Measurements from ENCODE around the gene DEGS1. TPM values are rescaled to one million over a fixed set of nuclear protein-coding genes. Genes with fewer than 3 reads are reported as not detected.
A peak's percentile ranks its signal among the peaks of the same experiment; 100 is the strongest.
"Not testable (repeated sequence)": the region's sequence is repeated elsewhere in the genome, so short reads cannot be mapped to it uniquely, and the experiment has no call there.

DEGS1 gene
- total RNA-seq, 2 experiments from 2014 or later, result 40.9 to 41.3 TPM

GRCh38 chr1:224193319-224193966 lies 10.4 kb downstream of the DEGS1 start:
- no peak overlapping the region for H3K27ac Mint-ChIP-seq
- DNase-seq, result no peak
- H3K4me3 Mint-ChIP-seq, result no peak overlapping the region
- H3K9me3 Mint-ChIP-seq, result no peaks in the 10 kb centered on the region
- peaks cover 21% of the 10 kb centered on the region for H3K4me1 Mint-ChIP-seq
- no peaks in the 10 kb centered on the region for H3K27me3 Mint-ChIP-seq
- peaks cover 34% of the 10 kb centered on the region for H3K36me3 Mint-ChIP-seq

DNA sequence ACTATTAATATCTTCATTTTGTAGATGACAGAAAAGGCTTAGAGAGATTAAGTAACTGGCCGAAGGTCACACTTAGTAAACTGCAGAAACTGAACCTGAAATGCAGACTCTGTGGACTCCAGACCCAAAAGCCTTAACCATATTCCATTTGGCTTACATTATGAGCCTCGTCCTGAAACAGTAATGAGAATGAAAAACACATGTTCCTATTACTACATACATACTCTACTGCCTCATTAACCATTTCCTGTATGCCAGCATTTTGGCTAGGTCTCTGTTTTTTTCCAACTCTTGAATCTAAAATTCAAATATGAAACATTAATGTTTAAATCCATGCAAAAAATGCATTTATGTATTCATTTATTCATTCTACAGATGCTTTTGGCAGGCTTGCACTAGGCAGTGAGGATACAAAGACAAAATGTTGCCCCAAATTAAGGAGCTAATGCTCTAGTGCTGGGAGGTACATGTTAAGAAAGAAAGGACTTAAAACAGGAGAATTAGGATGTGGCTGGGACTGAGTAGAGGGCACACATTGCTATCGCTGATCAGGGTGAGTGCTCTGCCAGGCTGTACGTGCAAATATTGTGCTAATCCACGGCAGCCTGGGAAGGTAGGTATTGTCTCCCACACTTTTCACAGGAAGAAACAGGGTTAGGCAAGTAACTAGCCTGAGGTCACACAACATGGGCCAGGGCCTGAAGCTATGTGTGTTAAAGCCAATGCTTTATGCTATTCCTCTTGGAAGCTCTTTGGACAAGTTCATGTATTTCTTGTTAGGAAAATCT lies 14.0 kb downstream of the DEGS1 start:
- peaks cover 7% of the 10 kb centered on the region for H3K4me1 Mint-ChIP-seq
- DNase-seq, result no peak
- no peaks in the 10 kb centered on the region for H3K27me3 Mint-ChIP-seq
- no peak overlapping the region for H3K4me3 Mint-ChIP-seq
- H3K9me3 Mint-ChIP-seq, result no peaks in the 10 kb centered on the region
- H3K27ac Mint-ChIP-seq, result no peak overlapping the region
- H3K36me3 Mint-ChIP-seq, result peaks cover 26% of the 10 kb centered on the region

- Mint-ChIP-seq H3K9me3 (no peaks in the 10 kb centered on the region), H3K27ac (no peak overlapping the region), H3K27me3 (no peaks in the 10 kb centered on the region)
Measured at GRCh38 chr1:224198572-224198971, 15.5 kb downstream of the DEGS1 start.

DNA sequence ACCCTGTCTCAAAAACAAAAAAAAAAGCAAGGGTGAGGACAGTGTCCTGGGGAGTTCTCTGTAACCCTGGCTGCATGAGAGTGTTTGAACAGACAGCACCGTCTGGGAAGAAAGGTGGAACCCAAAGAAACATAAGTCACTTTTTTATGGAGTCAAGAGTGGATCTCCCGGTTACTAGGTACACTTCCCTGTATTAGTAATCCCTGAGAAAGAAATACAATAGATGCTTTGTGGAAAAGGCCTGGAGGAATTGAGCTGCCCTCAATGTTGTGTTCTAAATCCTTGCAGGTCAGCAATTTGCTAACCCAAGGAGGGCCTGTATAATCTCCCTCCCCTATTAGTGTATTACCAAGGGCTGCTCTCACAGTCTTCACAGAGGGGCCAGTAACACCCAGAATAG lies 16.6 kb downstream of the DEGS1 start:
- H3K27me3 Mint-ChIP-seq, result no peaks in the 10 kb centered on the region
- H3K4me1 Mint-ChIP-seq, result peaks cover 6% of the 10 kb centered on the region
- H3K27ac Mint-ChIP-seq, result no peak overlapping the region
- H3K9me3 Mint-ChIP-seq, result no peaks in the 10 kb centered on the region
- H3K4me3 Mint-ChIP-seq, result no peak overlapping the region
- H3K36me3 Mint-ChIP-seq, result peaks cover 7% of the 10 kb centered on the region
- DNase-seq, result no peak

More at GRCh38 chr1:224198572-224198971, 15.5 kb downstream of the DEGS1 start:
- Mint-ChIP-seq H3K36me3 (peaks cover 14% of the 10 kb centered on the region), H3K4me1 (peaks cover 4% of the 10 kb centered on the region), H3K4me3 (no peak overlapping the region)
- no peak for DNase-seq

- peaks cover 12% of the 10 kb centered on the region for H3K4me1 Mint-ChIP-seq
- no peaks in the 10 kb centered on the region for H3K27me3 Mint-ChIP-seq
- no peaks in the 10 kb centered on the region for H3K9me3 Mint-ChIP-seq
- H3K27ac Mint-ChIP-seq, result no peak overlapping the region
- no peak for DNase-seq
- no peaks in the 10 kb centered on the region for H3K36me3 Mint-ChIP-seq
- no peak overlapping the region for H3K4me3 Mint-ChIP-seq
Measured at GRCh38 chr1:224201383-224201782, 18.3 kb downstream of the DEGS1 start.

- H3K27ac Mint-ChIP-seq, result no peak overlapping the region
- H3K9me3 Mint-ChIP-seq, result no peaks in the 10 kb centered on the region
- DNase-seq, result no peak
- H3K4me1 Mint-ChIP-seq, result peaks cover 12% of the 10 kb centered on the region
- H3K27me3 Mint-ChIP-seq, result no peaks in the 10 kb centered on the region
- no peaks in the 10 kb centered on the region for H3K36me3 Mint-ChIP-seq
- H3K4me3 Mint-ChIP-seq, result no peak overlapping the region
Measured at GRCh38 chr1:224201853-224202252, 18.8 kb downstream of the DEGS1 start.

GRCh38 chr1:224203243-224204016 lies 20.4 kb downstream of the DEGS1 start:
- Mint-ChIP-seq H3K9me3 (no peaks in the 10 kb centered on the region), H3K27me3 (no peaks in the 10 kb centered on the region), H3K27ac (no peak overlapping the region), H3K36me3 (no peaks in the 10 kb centered on the region), H3K4me3 (no peak overlapping the region), H3K4me1 (peaks cover 12% of the 10 kb centered on the region)
- DNase-seq, result no peak

DNA sequence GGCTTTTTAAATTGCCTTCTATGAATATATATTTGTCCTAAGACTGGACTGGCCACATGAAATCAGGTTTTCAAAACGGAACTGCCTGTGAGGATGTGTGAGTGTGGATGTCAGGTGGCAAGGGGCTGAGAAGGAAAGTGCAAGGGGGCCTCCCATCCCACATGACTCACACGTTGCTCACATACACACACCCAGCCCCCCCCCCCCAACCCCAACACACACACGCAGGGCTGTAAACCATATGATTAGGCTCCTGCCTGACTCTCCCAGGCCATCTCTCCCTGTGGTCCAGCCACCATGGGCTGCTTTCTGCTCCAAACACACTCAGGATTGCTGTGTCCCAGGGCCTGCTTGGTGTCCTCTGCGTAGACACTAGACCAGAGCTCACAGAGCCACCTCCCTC lies 22.4 kb downstream of the DEGS1 start:
- peak; percentile 38 for DNase-seq
- peaks cover 12% of the 10 kb centered on the region for H3K4me1 Mint-ChIP-seq
- H3K27me3 Mint-ChIP-seq, result no peaks in the 10 kb centered on the region
- no peaks in the 10 kb centered on the region for H3K36me3 Mint-ChIP-seq
- peak overlapping the region; percentile 76 for H3K27ac Mint-ChIP-seq
- no peak overlapping the region for H3K4me3 Mint-ChIP-seq
- H3K9me3 Mint-ChIP-seq, result no peaks in the 10 kb centered on the region

GRCh38 chr1:224205931-224206538 lies 23.0 kb downstream of the DEGS1 start:
- not testable (repeated sequence) for H3K27me3 Mint-ChIP-seq, H3K4me3 Mint-ChIP-seq, H3K9me3 Mint-ChIP-seq, DNase-seq, H3K36me3 Mint-ChIP-seq
- Mint-ChIP-seq H3K27ac (peak overlapping the region; percentile 76), H3K4me1 (peaks cover 12% of the 10 kb centered on the region)

- DNase-seq, result no peak
- H3K4me1 Mint-ChIP-seq, result no peaks in the 10 kb centered on the region
- no peaks in the 10 kb centered on the region for H3K9me3 Mint-ChIP-seq
- no peaks in the 10 kb centered on the region for H3K36me3 Mint-ChIP-seq
- H3K27ac Mint-ChIP-seq, result no peak overlapping the region
- no peak overlapping the region for H3K4me3 Mint-ChIP-seq
- no peaks in the 10 kb centered on the region for H3K27me3 Mint-ChIP-seq
Measured at GRCh38 chr1:224211206-224211962, 28.3 kb downstream of the DEGS1 start.

DNA sequence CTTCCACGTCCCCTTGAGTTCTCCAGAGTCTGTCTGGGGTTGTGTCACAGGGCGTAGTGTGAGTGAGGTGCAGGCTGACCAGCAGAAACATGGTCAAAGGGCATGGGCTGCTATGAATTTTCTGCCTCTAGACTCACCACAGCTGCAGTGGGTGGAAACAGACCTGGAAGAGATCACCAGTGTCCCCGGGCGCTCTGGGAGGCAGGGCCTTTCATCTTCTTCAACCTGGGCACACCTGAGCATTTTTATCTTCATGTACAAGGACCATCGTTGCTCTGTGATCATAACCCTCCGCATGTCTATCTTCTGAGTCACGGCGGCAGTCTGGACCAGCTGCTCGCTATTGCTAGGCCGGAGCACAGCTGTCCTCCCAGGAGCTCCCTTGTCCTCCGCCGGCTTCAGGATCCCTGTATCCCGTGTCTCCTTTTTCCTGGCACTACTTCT lies 29.6 kb downstream of the DEGS1 start:
- DNase-seq, result no peak
- H3K4me1 Mint-ChIP-seq, result no peaks in the 10 kb centered on the region
- no peaks in the 10 kb centered on the region for H3K36me3 Mint-ChIP-seq
- H3K4me3 Mint-ChIP-seq, result no peak overlapping the region
- H3K27me3 Mint-ChIP-seq, result no peaks in the 10 kb centered on the region
- H3K9me3 Mint-ChIP-seq, result no peaks in the 10 kb centered on the region
- no peak overlapping the region for H3K27ac Mint-ChIP-seq

- Mint-ChIP-seq H3K4me1 (no peaks in the 10 kb centered on the region), H3K27me3 (no peaks in the 10 kb centered on the region), H3K9me3 (no peaks in the 10 kb centered on the region), H3K4me3 (no peak overlapping the region), H3K27ac (no peak overlapping the region), H3K36me3 (no peaks in the 10 kb centered on the region)
- DNase-seq, result no peak
Measured at GRCh38 chr1:224213438-224214119, 30.5 kb downstream of the DEGS1 start.

- DNase-seq, result no peak
- Mint-ChIP-seq H3K9me3 (no peaks in the 10 kb centered on the region), H3K4me3 (no peak overlapping the region), H3K4me1 (no peaks in the 10 kb centered on the region), H3K36me3 (no peaks in the 10 kb centered on the region), H3K27me3 (no peaks in the 10 kb centered on the region), H3K27ac (no peak overlapping the region)
Measured at GRCh38 chr1:224216382-224216781, 33.3 kb downstream of the DEGS1 start.
